Amniotic stem cell (primary cell): ENCODE data around the gene SLIT1.

Experiments used
- DNase-seq: peaks from one replicate; lab custom pipeline; 2025; lab: John Stamatoyannopoulos, UW

The SLIT1 gene

GRCh38 chr10:97169911-97170693, 15.7 kb downstream of the SLIT1 start:
- DNase-seq = no peak

- no peak for DNase-seq
Observed at GRCh38 chr10:97169063-97169462, 16.7 kb downstream of the SLIT1 start.

- DNase-seq = no peak
Observed at GRCh38 chr10:97168645-97169044, 17.1 kb downstream of the SLIT1 start.

- DNase-seq = no peak
Observed at GRCh38 chr10:97165499-97165898, 20.3 kb downstream of the SLIT1 start.

- DNase-seq = no peak
Observed at GRCh38 chr10:97163781-97164501, 21.8 kb downstream of the SLIT1 start.

- DNase-seq = no peak
Observed at GRCh38 chr10:97163181-97163580, 22.6 kb downstream of the SLIT1 start.

GRCh38 chr10:97159646-97160305, 26.0 kb downstream of the SLIT1 start:
- no peak for DNase-seq

GRCh38 chr10:97157578-97158095, 28.1 kb downstream of the SLIT1 start:
- no peak for DNase-seq

- DNase-seq = no peak
Observed at GRCh38 chr10:97154781-97155180, 31.0 kb downstream of the SLIT1 start.

GRCh38 chr10:97154162-97154561, 31.6 kb downstream of the SLIT1 start:
- DNase-seq = no peak

- DNase-seq = no peak
Observed at GRCh38 chr10:97153270-97153850, 32.4 kb downstream of the SLIT1 start.

GRCh38 chr10:97151307-97151914, 34.3 kb downstream of the SLIT1 start:
- DNase-seq = no peak

- no peak for DNase-seq
Observed at GRCh38 chr10:97150616-97151015, 35.1 kb downstream of the SLIT1 start.

- DNase-seq = no peak
Observed at GRCh38 chr10:97150013-97150595, 35.7 kb downstream of the SLIT1 start.

- DNase-seq = no peak
Observed at GRCh38 chr10:97149079-97149531, 36.7 kb downstream of the SLIT1 start.

GRCh38 chr10:97144297-97144696, 41.5 kb downstream of the SLIT1 start:
- DNase-seq = no peak

GRCh38 chr10:97142834-97143233, 42.9 kb downstream of the SLIT1 start:
- no peak for DNase-seq

GRCh38 chr10:97140902-97141745, 44.6 kb downstream of the SLIT1 start:
- no peak for DNase-seq

- no peak for DNase-seq
Observed at GRCh38 chr10:97140049-97140846, 45.5 kb downstream of the SLIT1 start.

- DNase-seq = no peak
Observed at GRCh38 chr10:97139651-97140048, 46.1 kb downstream of the SLIT1 start.
